Measurements from ENCODE around the gene TMEM154. TPM values are rescaled to one million over a fixed set of nuclear protein-coding genes. Genes with fewer than 3 reads are reported as not detected.
A peak's percentile ranks its signal among the peaks of the same experiment; 100 is the strongest.

Gene TMEM154
- total RNA-seq, 1 donor = 5.5 TPM

DNA sequence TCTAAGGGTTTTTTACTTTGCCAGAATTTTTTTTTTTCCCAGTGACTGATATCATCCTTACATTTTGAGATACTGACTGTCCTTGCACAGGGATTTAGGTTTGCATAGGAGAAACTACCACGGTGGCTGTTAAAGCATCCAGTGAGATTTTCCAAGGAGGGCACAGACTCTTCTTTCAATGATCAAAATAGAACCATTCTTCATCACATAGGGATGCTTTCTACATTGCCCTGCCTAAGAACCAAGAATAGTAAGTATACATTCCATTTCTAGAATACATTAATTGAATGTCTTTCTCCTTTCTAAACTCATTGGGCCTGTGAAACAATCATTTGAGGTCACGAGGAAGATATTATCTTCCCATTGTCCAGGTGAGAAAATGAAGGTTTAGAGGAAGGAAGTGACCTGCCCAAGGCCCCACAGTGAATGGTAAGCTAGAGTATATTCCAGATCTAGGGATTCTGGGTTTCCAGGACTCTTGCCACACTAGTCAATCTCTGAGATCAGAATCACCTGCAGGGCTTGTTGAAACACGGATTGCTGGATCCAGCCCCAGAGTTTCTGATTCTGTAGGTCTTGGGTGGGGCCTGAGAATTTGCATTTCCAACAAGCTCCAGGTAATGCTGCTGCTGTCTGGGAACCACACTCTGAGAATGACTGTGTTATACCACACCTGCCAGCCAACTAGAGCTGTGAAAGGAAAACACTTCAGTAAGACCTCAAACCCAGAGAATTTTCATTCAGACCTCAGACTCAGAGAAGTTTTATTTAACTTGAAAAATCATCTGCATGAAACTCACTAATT lies 17.7 kb upstream of the TMEM154 start:
- TF ChIP-seq, protein P1, sequence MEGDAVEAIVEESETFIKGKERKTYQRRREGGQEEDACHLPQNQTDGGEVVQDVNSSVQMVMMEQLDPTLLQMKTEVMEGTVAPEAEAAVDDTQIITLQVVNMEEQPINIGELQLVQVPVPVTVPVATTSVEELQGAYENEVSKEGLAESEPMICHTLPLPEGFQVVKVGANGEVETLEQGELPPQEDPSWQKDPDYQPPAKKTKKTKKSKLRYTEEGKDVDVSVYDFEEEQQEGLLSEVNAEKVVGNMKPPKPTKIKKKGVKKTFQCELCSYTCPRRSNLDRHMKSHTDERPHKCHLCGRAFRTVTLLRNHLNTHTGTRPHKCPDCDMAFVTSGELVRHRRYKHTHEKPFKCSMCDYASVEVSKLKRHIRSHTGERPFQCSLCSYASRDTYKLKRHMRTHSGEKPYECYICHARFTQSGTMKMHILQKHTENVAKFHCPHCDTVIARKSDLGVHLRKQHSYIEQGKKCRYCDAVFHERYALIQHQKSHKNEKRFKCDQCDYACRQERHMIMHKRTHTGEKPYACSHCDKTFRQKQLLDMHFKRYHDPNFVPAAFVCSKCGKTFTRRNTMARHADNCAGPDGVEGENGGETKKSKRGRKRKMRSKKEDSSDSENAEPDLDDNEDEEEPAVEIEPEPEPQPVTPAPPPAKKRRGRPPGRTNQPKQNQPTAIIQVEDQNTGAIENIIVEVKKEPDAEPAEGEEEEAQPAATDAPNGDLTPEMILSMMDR (IDR thresholded peaks at IDR 0.05; ENCODE audit: insufficient read depth, low read length) = no peak
- no peak overlapping the region for H3K4me3 ChIP-seq (ENCODE audit: low read depth, low read length)
- DNase-seq (ENCODE audit: low read depth) = no peak

DNA sequence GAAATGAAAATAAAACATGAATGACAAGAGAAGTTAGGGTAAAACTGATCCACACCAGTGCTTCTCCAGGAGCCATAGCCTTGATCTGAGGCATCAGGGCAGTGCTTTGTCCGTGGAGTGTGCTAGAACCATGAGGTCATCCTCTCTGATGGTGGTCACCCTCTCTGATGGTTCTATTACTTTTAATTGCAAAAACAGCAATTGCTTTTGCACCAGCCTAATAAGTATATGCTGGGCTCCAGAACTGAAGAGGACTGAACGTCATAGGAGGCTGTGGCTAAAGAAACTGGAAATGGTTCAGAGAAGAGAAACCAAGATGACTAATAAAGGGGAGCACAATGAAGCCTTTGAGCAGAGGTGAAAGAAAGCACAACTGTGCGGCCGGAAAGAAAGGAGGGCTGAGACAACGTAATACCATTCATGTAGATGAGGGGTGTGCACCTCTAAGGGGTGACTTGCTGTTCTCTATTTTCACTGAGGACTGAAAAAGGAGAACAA lies 17.0 kb upstream of the TMEM154 start:
- TF ChIP-seq, protein P1 (IDR thresholded peaks at IDR 0.05; ENCODE audit: insufficient read depth, low read length) = no peak
- H3K4me3 ChIP-seq (ENCODE audit: low read depth, low read length) = no peak overlapping the region
- DNase-seq (ENCODE audit: low read depth) = peak; percentile 38

DNA sequence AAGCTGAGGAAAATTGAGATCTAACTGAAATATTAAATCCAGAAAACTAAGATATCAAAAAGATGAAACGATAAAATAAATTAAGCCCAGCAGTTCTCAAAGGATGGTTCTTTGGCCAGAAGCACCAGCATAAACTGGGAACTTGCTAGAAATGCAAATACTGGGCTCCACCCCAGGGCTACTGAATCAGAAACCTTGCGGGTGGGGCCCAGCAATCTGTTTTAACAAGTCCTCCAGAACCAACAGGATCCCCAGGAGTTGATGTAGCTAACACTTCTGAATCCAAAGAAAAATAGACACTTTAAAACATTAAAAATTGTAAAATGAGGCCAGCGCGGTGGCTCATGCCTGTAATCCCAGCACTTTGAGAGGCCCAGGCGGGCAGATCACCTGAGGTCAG lies 14.1 kb upstream of the TMEM154 start:
- TF ChIP-seq, protein P1 (IDR thresholded peaks at IDR 0.05; ENCODE audit: insufficient read depth, low read length) = no peak
- DNase-seq (ENCODE audit: low read depth) = no peak
- no peak overlapping the region for H3K4me3 ChIP-seq (ENCODE audit: low read depth, low read length)

DNA sequence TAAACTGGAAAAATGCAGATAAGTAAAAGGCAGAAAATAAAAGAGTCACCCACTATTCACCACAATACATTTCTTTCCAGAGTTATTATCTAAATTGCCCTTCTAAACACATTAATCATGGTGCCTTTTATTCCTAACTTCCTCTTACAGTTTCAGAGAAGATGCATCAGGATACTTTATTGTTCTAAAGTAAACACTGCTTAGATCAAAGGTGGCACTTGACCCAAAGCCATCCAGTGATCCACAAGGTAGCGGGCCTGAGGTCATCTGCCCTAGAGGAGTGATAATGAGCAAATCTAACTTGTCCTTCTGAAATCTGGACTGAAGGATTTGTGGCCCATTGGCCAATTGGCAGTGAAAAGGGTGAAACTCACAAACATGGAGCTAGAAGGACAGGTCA lies 12.0 kb upstream of the TMEM154 start:
- no peak overlapping the region for H3K4me3 ChIP-seq (ENCODE audit: low read depth, low read length)
- TF ChIP-seq, protein P1 (IDR thresholded peaks at IDR 0.05; ENCODE audit: insufficient read depth, low read length) = no peak
- no peak for DNase-seq (ENCODE audit: low read depth)

DNA sequence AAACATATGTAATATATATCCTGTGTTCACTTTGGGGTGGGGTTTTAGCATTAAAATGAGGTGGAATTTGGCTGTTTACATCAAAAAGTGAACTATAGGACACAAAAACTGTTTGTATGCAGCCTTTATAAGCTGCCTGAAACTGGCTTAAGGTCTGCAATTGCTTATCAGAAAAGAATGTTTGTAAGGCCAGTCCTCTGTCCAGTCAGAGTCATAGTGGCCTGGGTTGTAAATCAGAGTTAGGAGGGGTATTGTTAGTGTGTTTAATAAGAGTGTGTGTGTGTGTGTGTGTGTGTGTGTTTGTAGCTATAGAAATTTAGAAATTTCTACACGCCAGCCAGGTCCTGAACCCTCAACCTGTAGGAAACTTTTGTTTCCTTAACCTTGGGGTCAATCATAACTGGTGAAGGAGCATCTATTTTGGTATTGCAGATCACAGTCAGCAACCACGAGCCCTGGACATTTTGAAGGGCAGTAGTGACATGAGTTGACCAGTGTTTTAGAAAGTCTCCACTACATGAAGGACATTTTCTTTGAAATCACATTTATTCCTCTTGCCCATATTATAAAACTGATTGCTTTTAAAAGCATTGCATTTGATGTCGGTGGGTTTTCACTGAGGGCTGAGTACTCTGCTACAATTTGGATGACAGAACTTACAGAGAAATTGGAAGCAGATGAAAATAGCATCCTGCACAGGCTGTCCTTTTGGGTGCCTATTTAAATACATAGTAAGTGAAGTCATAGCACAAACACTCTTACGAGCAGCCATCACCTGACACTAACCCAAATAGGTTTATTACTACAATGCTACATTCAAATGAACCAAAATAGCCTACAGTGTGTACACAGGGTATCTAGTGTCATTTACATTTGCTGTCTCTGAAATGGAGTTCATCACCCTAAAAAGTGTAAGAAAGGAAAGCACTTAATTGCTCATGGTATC lies 11.2 kb upstream of the TMEM154 start:
- DNase-seq (ENCODE audit: low read depth) = no peak
- TF ChIP-seq, protein P1 (IDR thresholded peaks at IDR 0.05; ENCODE audit: insufficient read depth, low read length) = no peak
- H3K4me3 ChIP-seq (ENCODE audit: low read depth, low read length) = no peak overlapping the region

DNA sequence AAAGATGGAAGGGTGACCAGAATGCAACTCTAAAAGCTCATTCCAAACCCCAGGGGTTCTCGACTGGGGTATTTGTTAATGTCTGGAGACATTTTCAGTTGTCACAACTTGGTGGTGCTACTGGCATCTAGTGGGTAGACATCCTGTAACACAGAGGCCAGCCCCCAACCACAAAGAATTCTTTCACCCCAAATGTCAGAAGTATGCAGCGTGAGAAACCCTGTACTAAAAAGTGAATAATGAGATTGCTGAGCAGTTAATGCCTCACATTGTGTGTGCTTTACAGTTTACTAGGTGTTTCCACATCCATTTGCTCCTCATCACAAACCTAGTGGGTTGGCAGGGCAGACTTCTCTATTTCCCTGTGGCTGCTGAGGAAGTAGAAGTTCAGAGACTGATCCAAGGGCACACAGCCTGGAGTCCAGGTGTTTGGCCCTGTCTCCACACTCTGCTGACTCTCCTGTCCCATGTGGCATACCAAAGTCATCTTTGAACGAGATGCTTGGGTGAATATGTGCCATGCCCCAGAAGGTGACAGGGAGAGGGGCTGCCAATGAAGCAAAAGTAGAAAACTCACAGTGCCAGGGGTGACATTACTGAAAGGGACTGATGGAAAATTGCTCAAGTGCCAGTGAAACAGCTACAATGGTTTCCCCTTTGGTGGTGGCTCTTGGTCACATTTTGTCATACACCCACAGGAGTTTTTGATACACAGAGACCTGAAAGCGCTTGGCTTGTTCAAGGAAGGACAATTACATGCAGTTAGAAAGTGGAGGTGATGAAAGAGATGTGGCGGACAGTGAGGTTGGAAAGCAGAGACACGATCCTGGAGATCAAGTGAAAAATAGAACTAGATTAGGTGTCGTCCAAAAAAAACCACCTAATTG lies 10.1 kb upstream of the TMEM154 start:
- DNase-seq (ENCODE audit: low read depth) = no peak
- no peak overlapping the region for H3K4me3 ChIP-seq (ENCODE audit: low read depth, low read length)
- TF ChIP-seq, protein P1 (IDR thresholded peaks at IDR 0.05; ENCODE audit: insufficient read depth, low read length) = no peak

Measured in fibroblast of the aortic adventitia (primary cell).